Central memory CD8-positive, alpha-beta T cell (primary cell): ENCODE results near the gene GFRA1.
"Not testable (repeated sequence)": the region's sequence is repeated elsewhere in the genome, so short reads cannot be mapped to it uniquely, and the experiment has no call there.

ENCODE experiments used
- ATAC-seq: fragments of 150-1000 bp; cut with Tn5 transposase; replicated peaks from 2 replicates; pipeline ENCODE4 v1.10.0; 2022; ENCODE audit warnings: mild to moderate bottlenecking, moderate FRiP score, moderate number of reproducible peaks; ENCODE audit not compliant: poor library complexity, severe bottlenecking; ENCODE audit errors: extremely low read depth
- DNase-seq, 2 donors: peaks; one replicate each; pipeline ENCODE4 v3.0.0; 2021; ENCODE audit warnings: low spot score in 2 of 2
- H3K27ac Mint-ChIP-seq: one replicate; pipeline ENCODE4 v1.8.0; 2022; ENCODE audit warnings: low read depth, mild to moderate bottlenecking, moderate library complexity, mixed read lengths
- H3K27me3 Mint-ChIP-seq: one replicate; pipeline ENCODE4 v1.8.0; 2022; ENCODE audit warnings: mixed read lengths
- H3K36me3 Mint-ChIP-seq: one replicate; pipeline ENCODE4 v1.8.0; 2022; ENCODE audit warnings: mild to moderate bottlenecking, moderate library complexity, mixed read lengths; ENCODE audit not compliant: insufficient read depth
- H3K4me1 Mint-ChIP-seq: one replicate; pipeline ENCODE4 v1.8.0; 2022; ENCODE audit warnings: mixed read lengths
- H3K4me3 Mint-ChIP-seq: one replicate; pipeline ENCODE4 v1.8.0; 2022; ENCODE audit warnings: mild to moderate bottlenecking, moderate library complexity, mixed read lengths
- H3K9me3 Mint-ChIP-seq: one replicate; pipeline ENCODE4 v1.8.0; 2022; ENCODE audit warnings: mixed read lengths

GFRA1 gene

GRCh38 chr10:116056445-116057293 lies 216.3 kb downstream of the GFRA1 start:
- H3K36me3 Mint-ChIP-seq = no peaks in the 10 kb centered on the region
- DNase-seq = no peak
- no peaks in the 10 kb centered on the region for H3K27me3 Mint-ChIP-seq
- no peaks in the 10 kb centered on the region for H3K4me1 Mint-ChIP-seq
- no peak overlapping the region for H3K4me3 Mint-ChIP-seq
- ATAC-seq = no peak
- no peak overlapping the region for H3K27ac Mint-ChIP-seq
- peaks cover 11% of the 10 kb centered on the region for H3K9me3 Mint-ChIP-seq

GRCh38 chr10:116055917-116056252 lies 217.1 kb downstream of the GFRA1 start:
- DNase-seq (no peak), ATAC-seq (no peak)
- H3K9me3 Mint-ChIP-seq = peaks cover 11% of the 10 kb centered on the region
- no peak overlapping the region for H3K27ac Mint-ChIP-seq
- H3K27me3 Mint-ChIP-seq = no peaks in the 10 kb centered on the region
- H3K36me3 Mint-ChIP-seq = no peaks in the 10 kb centered on the region
- H3K4me3 Mint-ChIP-seq = no peak overlapping the region
- H3K4me1 Mint-ChIP-seq = no peaks in the 10 kb centered on the region

- Mint-ChIP-seq H3K9me3 (peaks cover 11% of the 10 kb centered on the region), H3K36me3 (no peaks in the 10 kb centered on the region), H3K27ac (no peak overlapping the region), H3K27me3 (no peaks in the 10 kb centered on the region), H3K4me3 (no peak overlapping the region), H3K4me1 (no peaks in the 10 kb centered on the region)
- no peak for ATAC-seq
- DNase-seq = no peak
Measured at GRCh38 chr10:116055252-116055916, 217.6 kb downstream of the GFRA1 start.

GRCh38 chr10:116053910-116054309 lies 219.1 kb downstream of the GFRA1 start:
- ATAC-seq (no peak), DNase-seq (no peak)
- H3K9me3 Mint-ChIP-seq = peaks cover 12% of the 10 kb centered on the region
- H3K27ac Mint-ChIP-seq = no peak overlapping the region
- H3K4me3 Mint-ChIP-seq = no peak overlapping the region
- H3K36me3 Mint-ChIP-seq = no peaks in the 10 kb centered on the region
- no peaks in the 10 kb centered on the region for H3K4me1 Mint-ChIP-seq
- no peaks in the 10 kb centered on the region for H3K27me3 Mint-ChIP-seq

GRCh38 chr10:116053009-116053730 lies 219.8 kb downstream of the GFRA1 start:
- H3K27ac Mint-ChIP-seq, H3K4me3 Mint-ChIP-seq, DNase-seq, H3K4me1 Mint-ChIP-seq, H3K27me3 Mint-ChIP-seq, ATAC-seq, H3K36me3 Mint-ChIP-seq: not testable (repeated sequence)
- peaks cover 12% of the 10 kb centered on the region for H3K9me3 Mint-ChIP-seq

- not testable (repeated sequence) for H3K27me3 Mint-ChIP-seq
Measured at GRCh38 chr10:116052522-116052921, 220.5 kb downstream of the GFRA1 start.

GRCh38 chr10:116049974-116050304 lies 223.1 kb downstream of the GFRA1 start:
- DNase-seq = no peak
- peaks cover 12% of the 10 kb centered on the region for H3K9me3 Mint-ChIP-seq
- no peaks in the 10 kb centered on the region for H3K4me1 Mint-ChIP-seq
- ATAC-seq = no peak
- no peak overlapping the region for H3K4me3 Mint-ChIP-seq
- H3K27ac Mint-ChIP-seq = no peak overlapping the region
- H3K36me3 Mint-ChIP-seq = no peaks in the 10 kb centered on the region
- no peaks in the 10 kb centered on the region for H3K27me3 Mint-ChIP-seq

More at GRCh38 chr10:116052522-116052921, 220.5 kb downstream of the GFRA1 start:
- H3K4me3 Mint-ChIP-seq, H3K36me3 Mint-ChIP-seq, ATAC-seq, H3K27ac Mint-ChIP-seq, DNase-seq, H3K4me1 Mint-ChIP-seq: not testable (repeated sequence)
- peaks cover 12% of the 10 kb centered on the region for H3K9me3 Mint-ChIP-seq

GRCh38 chr10:116049158-116049973 lies 223.6 kb downstream of the GFRA1 start:
- Mint-ChIP-seq H3K4me1 (no peaks in the 10 kb centered on the region), H3K36me3 (no peaks in the 10 kb centered on the region), H3K9me3 (peaks cover 7% of the 10 kb centered on the region), H3K27ac (no peak overlapping the region), H3K27me3 (no peaks in the 10 kb centered on the region), H3K4me3 (no peak overlapping the region)
- no peak for ATAC-seq
- no peak for DNase-seq

GRCh38 chr10:116045366-116046356 lies 227.3 kb downstream of the GFRA1 start:
- Mint-ChIP-seq H3K36me3 (no peaks in the 10 kb centered on the region), H3K4me3 (no peak overlapping the region), H3K4me1 (no peaks in the 10 kb centered on the region), H3K27me3 (no peaks in the 10 kb centered on the region), H3K9me3 (peaks cover 23% of the 10 kb centered on the region), H3K27ac (no peak overlapping the region)
- ATAC-seq (no peak), DNase-seq (no peak)

- no peak overlapping the region for H3K27ac Mint-ChIP-seq
- no peak for DNase-seq
- no peaks in the 10 kb centered on the region for H3K4me1 Mint-ChIP-seq
- peaks cover 23% of the 10 kb centered on the region for H3K9me3 Mint-ChIP-seq
- ATAC-seq = no peak
- H3K36me3 Mint-ChIP-seq = no peaks in the 10 kb centered on the region
- H3K27me3 Mint-ChIP-seq = no peaks in the 10 kb centered on the region
- no peak overlapping the region for H3K4me3 Mint-ChIP-seq
Measured at GRCh38 chr10:116044801-116045248, 228.2 kb downstream of the GFRA1 start.

GRCh38 chr10:116043861-116044260 lies 229.1 kb downstream of the GFRA1 start:
- H3K36me3 Mint-ChIP-seq = no peaks in the 10 kb centered on the region
- H3K4me1 Mint-ChIP-seq = no peaks in the 10 kb centered on the region
- no peak overlapping the region for H3K4me3 Mint-ChIP-seq
- H3K9me3 Mint-ChIP-seq = peaks cover 19% of the 10 kb centered on the region
- no peak for DNase-seq
- no peaks in the 10 kb centered on the region for H3K27me3 Mint-ChIP-seq
- ATAC-seq = no peak
- no peak overlapping the region for H3K27ac Mint-ChIP-seq
